ENCODE data around the gene GLTP. TPM values are rescaled to one million over a fixed set of nuclear protein-coding genes. Genes with fewer than 3 reads are reported as not detected.
"Not testable (repeated sequence)": the region's sequence is repeated elsewhere in the genome, so short reads cannot be mapped to it uniquely, and the experiment has no call there.

GLTP gene
- total and polyA plus RNA-seq, 4 experiments from 2014 or later = 23.6 to 48.1 (median 24.0) TPM

- H3K27me3 ChIP-seq (ENCODE audit: insufficient read depth, low read length) = no peaks in the 10 kb centered on the region
- H3K4me1 ChIP-seq (ENCODE audit: insufficient read depth, low read length) = peaks cover 12% of the 10 kb centered on the region
- no peak overlapping the region for H3K27ac ChIP-seq (ENCODE audit: low read depth, low read length)
- no peaks in the 10 kb centered on the region for H3K9me3 Mint-ChIP-seq
- peaks cover 25 to 43% (median 29%) of the 10 kb centered on the region in 4 donors for H3K4me1 Mint-ChIP-seq
- H3K4me3 Mint-ChIP-seq = peak overlapping the region in 1 of 8 donors; percentile 27
- intact Hi-C loops (cut with micrococcal nuclease) = no loop called here
- no peak overlapping the region for H3K4me3 ChIP-seq (ENCODE audit: low read length in 2 of 2)
- DNase-seq = no peak
- peaks cover 4 to 17% of the 10 kb centered on the region in 2 donors for H3K36me3 Mint-ChIP-seq
- peaks cover 11% of the 10 kb centered on the region for H3K36me3 ChIP-seq (ENCODE audit: insufficient read depth, low read length)
- H3K27me3 Mint-ChIP-seq = no peaks in the 10 kb centered on the region
- H3K9me3 ChIP-seq (ENCODE audit: control insufficient read depth in 1 of 2, low read length in 2 of 2) = no peaks in the 10 kb centered on the region
- ChIA-PET CTCF (ENCODE audit: partially characterized antibody) (interaction anchor here (1.5 to 1.8 kb wide), 3 partner anchors 12 to 65 kb away, joined by 3 to 5 read pairs (median 4); no protein-coding TSS in a partner anchor), POLR2A (ENCODE audit: partially characterized antibody) (no interaction called here)
- peak overlapping the region in 2 of 7 donors; percentile 47 to 50 for H3K27ac Mint-ChIP-seq
These were observed 8.6 kb downstream of the GLTP start for GRCh38 chr12:109871668-109872314.

- H3K27ac Mint-ChIP-seq = peak overlapping the region in 4 of 7 donors; percentile 5 to 51 (median 27)
- Histone ChIP-seq H3K4me1 (ENCODE audit: insufficient read depth, low read length) (peaks cover 4% of the 10 kb centered on the region), H3K9me3 (ENCODE audit: control insufficient read depth in 1 of 2, low read length in 2 of 2) (no peaks in the 10 kb centered on the region)
These were observed 9.7 kb downstream of the GLTP start for GRCh38 chr12:109870648-109871047.

DNA sequence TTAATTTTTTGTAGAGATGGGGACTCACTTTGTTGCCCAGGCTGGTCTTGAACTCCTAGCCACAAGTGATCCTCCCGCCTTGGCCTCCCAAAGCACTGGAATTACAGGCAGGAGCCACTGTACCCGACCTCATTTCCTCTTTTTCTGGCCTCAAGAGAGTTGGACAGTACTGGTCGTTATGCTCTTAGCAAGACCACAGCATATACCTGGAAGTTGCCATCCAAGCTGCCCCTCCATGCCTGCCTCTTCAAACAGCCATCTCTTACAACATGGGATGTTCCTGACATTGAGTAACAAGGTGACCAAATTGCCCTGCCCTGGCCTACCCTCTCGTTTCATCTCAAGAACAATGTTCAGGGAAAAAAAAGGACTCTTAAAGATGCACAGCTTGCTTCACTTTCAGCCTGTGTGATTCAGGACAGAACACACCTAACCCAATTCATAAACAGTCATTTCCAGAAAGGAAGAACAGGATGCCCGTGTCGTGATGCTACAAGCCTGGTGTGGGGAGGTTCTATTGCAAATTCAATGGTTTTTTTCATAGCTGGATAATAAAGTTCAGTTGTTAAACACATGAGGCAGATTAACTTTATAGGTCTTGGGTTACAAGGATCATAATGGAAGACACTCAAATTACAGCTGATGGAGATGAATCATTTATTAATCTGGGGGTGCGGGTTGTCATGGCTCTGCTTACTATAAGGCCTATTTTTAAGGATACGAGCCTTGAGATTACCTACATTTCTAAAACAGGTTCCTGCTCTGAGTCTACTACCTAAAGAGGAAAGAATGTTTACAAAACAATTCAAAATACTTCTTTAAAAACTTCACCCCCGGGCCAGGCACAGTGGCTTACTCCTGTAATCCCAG, 11.9 kb downstream of the GLTP start:
- Histone ChIP-seq H3K9me3 (ENCODE audit: control insufficient read depth in 1 of 2, low read length in 2 of 2) (no peaks in the 10 kb centered on the region), H3K27me3 (ENCODE audit: insufficient read depth, low read length) (no peaks in the 10 kb centered on the region), H3K4me1 (ENCODE audit: insufficient read depth, low read length) (peaks cover 7% of the 10 kb centered on the region), H3K27ac (ENCODE audit: low read depth, low read length) (no peak overlapping the region), H3K4me3 (ENCODE audit: low read length in 2 of 2) (no peak overlapping the region), H3K36me3 (ENCODE audit: insufficient read depth, low read length) (peaks cover 11% of the 10 kb centered on the region)
- intact Hi-C loops (cut with micrococcal nuclease) = no loop called here
- CTCF ChIA-PET (ENCODE audit: partially characterized antibody) = interaction anchor here (0.6 to 2.9 kb wide), 6 partner anchors 9 to 63 kb away, joined by 3 to 12 read pairs (median 4); no protein-coding TSS in a partner anchor
- POLR2A ChIA-PET (ENCODE audit: partially characterized antibody) = no interaction called here
- Mint-ChIP-seq H3K27me3 (no peaks in the 10 kb centered on the region), H3K27ac (peak overlapping the region in 5 of 7 donors; percentile 2 to 44 (median 17)), H3K4me3 (no peak overlapping the region), H3K4me1 (peaks cover 15 to 40% (median 31%) of the 10 kb centered on the region in 4 donors), H3K9me3 (no peaks in the 10 kb centered on the region), H3K36me3 (peaks cover 4 to 16% of the 10 kb centered on the region in 2 donors)
- no peak for DNase-seq

More at GRCh38 chr12:109870648-109871047, 9.7 kb downstream of the GLTP start:
- no peak overlapping the region for H3K4me3 ChIP-seq (ENCODE audit: low read length in 2 of 2)
- no peaks in the 10 kb centered on the region for H3K27me3 ChIP-seq (ENCODE audit: insufficient read depth, low read length)
- Mint-ChIP-seq H3K9me3 (no peaks in the 10 kb centered on the region), H3K4me3 (no peak overlapping the region), H3K36me3 (peaks cover 4 to 15% of the 10 kb centered on the region in 2 donors), H3K27me3 (no peaks in the 10 kb centered on the region), H3K4me1 (peaks cover 21 to 40% (median 27%) of the 10 kb centered on the region in 4 donors)
- H3K27ac ChIP-seq (ENCODE audit: low read depth, low read length) = no peak overlapping the region
- CTCF ChIA-PET (ENCODE audit: partially characterized antibody) = interaction anchor here (1.8 kb wide), 1 partner anchor 11 kb away, joined by 4 read pairs; no protein-coding TSS in a partner anchor
- intact Hi-C loops (cut with micrococcal nuclease) = no loop called here
- POLR2A ChIA-PET (ENCODE audit: partially characterized antibody) = no interaction called here
- DNase-seq = no peak
- peaks cover 11% of the 10 kb centered on the region for H3K36me3 ChIP-seq (ENCODE audit: insufficient read depth, low read length)

DNA sequence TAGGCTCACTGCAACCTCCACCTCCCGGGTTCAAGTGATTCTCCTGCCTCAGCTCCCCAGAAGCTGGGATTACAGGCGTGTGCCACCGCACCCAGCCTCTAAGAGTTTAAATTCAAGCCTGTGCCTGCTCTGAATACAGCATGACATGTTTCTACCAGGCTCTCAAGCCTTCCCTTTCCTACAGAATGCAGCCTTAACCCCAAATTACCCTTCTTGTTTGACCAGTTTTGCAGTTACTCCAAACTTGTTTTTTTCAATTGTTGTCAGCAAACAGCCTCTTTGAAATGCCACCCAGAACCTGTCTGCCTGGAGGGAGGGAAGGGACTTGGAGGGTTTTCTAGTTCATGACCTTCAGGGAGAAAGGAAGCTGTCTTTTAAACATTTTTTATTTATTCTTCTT, 15.4 kb downstream of the GLTP start:
- intact Hi-C loops (cut with micrococcal nuclease) = no loop called here
- peaks cover 7% of the 10 kb centered on the region for H3K4me1 ChIP-seq (ENCODE audit: insufficient read depth, low read length)
- POLR2A ChIA-PET (ENCODE audit: partially characterized antibody) = no interaction called here

GRCh38 chr12:109863847-109864712, 16.3 kb downstream of the GLTP start:
- Mint-ChIP-seq H3K4me3 (no peak overlapping the region), H3K27ac (peak overlapping the region in 6 of 7 donors; percentile 29 to 83 (median 59)), H3K4me1 (peaks cover 14 to 35% (median 26%) of the 10 kb centered on the region in 4 donors), H3K27me3 (no peaks in the 10 kb centered on the region), H3K36me3 (peaks cover 0 to 3% of the 10 kb centered on the region in 2 donors), H3K9me3 (no peaks in the 10 kb centered on the region)
- intact Hi-C loops (cut with micrococcal nuclease) = no loop called here
- no peak overlapping the region for H3K27ac ChIP-seq (ENCODE audit: low read depth, low read length)
- H3K9me3 ChIP-seq (ENCODE audit: control insufficient read depth in 1 of 2, low read length in 2 of 2) = no peaks in the 10 kb centered on the region
- DNase-seq = no peak
- no peak overlapping the region for H3K4me3 ChIP-seq (ENCODE audit: low read length in 2 of 2)
- ChIA-PET CTCF (ENCODE audit: partially characterized antibody) (interaction anchor here (0.9 to 1.8 kb wide), 2 partner anchors 18 to 19 kb away, joined by 3 to 9 read pairs; no protein-coding TSS in a partner anchor), POLR2A (ENCODE audit: partially characterized antibody) (interaction anchor here (1.2 kb wide), 1 partner anchor 24 kb away, joined by 3 read pairs; no protein-coding TSS in a partner anchor)
- no peaks in the 10 kb centered on the region for H3K36me3 ChIP-seq (ENCODE audit: insufficient read depth, low read length)
- H3K4me1 ChIP-seq (ENCODE audit: insufficient read depth, low read length) = peaks cover 7% of the 10 kb centered on the region
- H3K27me3 ChIP-seq (ENCODE audit: insufficient read depth, low read length) = no peaks in the 10 kb centered on the region

More for the DNA sequence above, 15.4 kb downstream of the GLTP start:
- DNase-seq = no peak
- Mint-ChIP-seq H3K9me3 (no peaks in the 10 kb centered on the region), H3K36me3 (peaks cover 0 to 3% of the 10 kb centered on the region in 2 donors), H3K4me1 (peaks cover 14 to 35% (median 26%) of the 10 kb centered on the region in 4 donors), H3K27ac (peak overlapping the region in 4 of 7 donors; percentile 4 to 31 (median 22)), H3K27me3 (no peaks in the 10 kb centered on the region), H3K4me3 (no peak overlapping the region)
- Histone ChIP-seq H3K36me3 (ENCODE audit: insufficient read depth, low read length) (no peaks in the 10 kb centered on the region), H3K27me3 (ENCODE audit: insufficient read depth, low read length) (no peaks in the 10 kb centered on the region), H3K9me3 (ENCODE audit: control insufficient read depth in 1 of 2, low read length in 2 of 2) (no peaks in the 10 kb centered on the region), H3K27ac (ENCODE audit: low read depth, low read length) (no peak overlapping the region), H3K4me3 (ENCODE audit: low read length in 2 of 2) (no peak overlapping the region)
- CTCF ChIA-PET (ENCODE audit: partially characterized antibody) = interaction anchor here (0.9 to 1.8 kb wide), 3 partner anchors 17 to 45 kb away, joined by 3 to 9 read pairs (median 3); no protein-coding TSS in a partner anchor

DNA sequence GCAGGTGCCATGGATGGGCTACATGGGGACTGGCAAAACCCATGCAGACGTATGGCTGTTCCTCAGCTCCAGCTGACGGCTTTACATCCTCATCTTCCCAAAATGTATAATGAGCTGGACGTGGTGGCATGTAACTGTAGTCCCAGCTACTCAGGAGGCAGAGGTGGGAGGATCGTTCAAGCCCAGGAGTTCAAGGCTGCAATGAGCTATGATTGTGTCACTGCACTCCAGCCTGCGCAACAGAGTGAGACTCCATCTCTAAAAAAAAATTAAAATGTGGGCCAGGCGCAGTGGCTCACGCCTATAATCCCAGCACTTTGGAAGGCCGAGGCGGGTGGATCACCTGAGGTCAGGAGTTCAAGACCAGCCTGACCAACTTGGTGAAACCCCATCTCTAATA, 17.9 kb downstream of the GLTP start:
- H3K9me3 Mint-ChIP-seq; H3K27me3 Mint-ChIP-seq; H3K4me1 ChIP-seq (ENCODE audit: insufficient read depth, low read length); H3K27me3 ChIP-seq (ENCODE audit: insufficient read depth, low read length); H3K27ac ChIP-seq (ENCODE audit: low read depth, low read length); DNase-seq; H3K4me3 Mint-ChIP-seq; H3K4me3 ChIP-seq (ENCODE audit: low read length in 2 of 2); POLR2A ChIA-PET (ENCODE audit: partially characterized antibody); intact Hi-C loops (cut with micrococcal nuclease); H3K9me3 ChIP-seq (ENCODE audit: control insufficient read depth in 1 of 2, low read length in 2 of 2): not testable (repeated sequence)
- Mint-ChIP-seq H3K4me1 (peaks cover 9 to 30% (median 20%) of the 10 kb centered on the region in 4 donors), H3K36me3 (peaks cover 6 to 16% of the 10 kb centered on the region in 2 donors), H3K27ac (peak overlapping the region in 1 of 7 donors; percentile 53)
- CTCF ChIA-PET (ENCODE audit: partially characterized antibody) = interaction anchor here (1.2 kb wide), 2 partner anchors 10 to 59 kb away, joined by 3 to 4 read pairs; no protein-coding TSS in a partner anchor
- peaks cover 11% of the 10 kb centered on the region for H3K36me3 ChIP-seq (ENCODE audit: insufficient read depth, low read length)
